A549 (cell line): ENCODE measurements around the gene CSTPP1. TPM values are rescaled to one million over a fixed set of nuclear protein-coding genes. Genes with fewer than 3 reads are reported as not detected.

ENCODE experiments used
- ATAC-seq, 2 experiments: fragments of 200-7000 bp in 1 of 2; fragments of >200 bp in 1 of 2; cut with Nextera tagmentation in 1 of 2; cut with Tn5 transposase in 1 of 2; 3 replicates each; pipeline versions ENCODE4 v1.8.0 to v1.9.1; 2018 to 2020; ENCODE audit warnings: mild to moderate bottlenecking in 1 of 2, moderate library complexity in 1 of 2
- CTCF ChIA-PET: fragments of 300-600 bp; sonication (Branson Sonifier 250); formaldehyde crosslinking; extraction: SDS; loops from one replicate; lab custom pipeline; 2021; ENCODE audit warnings: antibody characterized with exemption, inconsistent platforms; lab: Yijun Ruan, JAX
- POLR2A ChIA-PET: fragments of 350-600 bp; formaldehyde crosslinking; extraction: SDS; loops from one replicate; lab custom pipeline; 2021; ENCODE audit warnings: antibody characterized with exemption, inconsistent platforms; lab: Yijun Ruan, JAX
- DNase-seq, 2 experiments: peaks; one replicate each; pipeline versions ENCODE4 v3.0.0 to v3.0.0-alpha.2; 2011 to 2016; ENCODE audit warnings: low read depth in 1 of 2, low spot score in 1 of 2
- FAIRE-seq: peaks from 2 replicates; lab custom pipeline; 2011; peaks lifted over from hg19 to GRCh38; lab: Jason Lieb, UNC
- H3K27ac ChIP-seq, 2 experiments: fragments of >200 bp; sonication (Bioruptor Twin); formaldehyde crosslinking; 3 replicates each; pipeline ENCODE4 v1.5.1; 2016 to 2017
- H3K4me1 ChIP-seq: fragments of >200 bp; sonication (Bioruptor Twin); formaldehyde crosslinking; 3 replicates; pipeline ENCODE4 v1.6.1; 2016
- H3K4me2 ChIP-seq: fragments of >200 bp; sonication (Bioruptor Twin); formaldehyde crosslinking; 3 replicates; pipeline ENCODE4 v1.6.1; 2016
- H3K4me3 ChIP-seq: fragments of >200 bp; sonication (Bioruptor Twin); formaldehyde crosslinking; 3 replicates; pipeline ENCODE4 v1.5.1; 2016
- H3K9me3 ChIP-seq: fragments of >200 bp; sonication (Bioruptor Twin); formaldehyde crosslinking; 3 replicates; pipeline ENCODE4 v1.6.1; 2016
- BCL3 ChIP-seq: fragments of >200 bp; sonication (Bioruptor Twin); formaldehyde crosslinking; IDR thresholded peaks from 3 replicates; pipeline ENCODE4 v1.6.1; 2016
- CBX2 ChIP-seq: fragments of 200-600 bp; sonication (generic); IDR thresholded peaks from 2 replicates; pipeline ENCODE4 v1.6.1; 2016; ENCODE audit warnings: low read depth, mild to moderate bottlenecking, borderline replicate concordance
- CHD4 ChIP-seq: fragments of 200-600 bp; sonication (generic); IDR thresholded peaks from 2 replicates; pipeline ENCODE4 v1.6.1; 2016; ENCODE audit warnings: antibody characterized with exemption, mild to moderate bottlenecking, borderline replicate concordance
- EHF ChIP-seq: fragments of 250-450 bp; sonication (Bioruptor Pico); IDR thresholded peaks from 2 replicates; pipeline ENCODE4 v1.5.0; 2020; ENCODE audit warnings: mild to moderate bottlenecking
- ELK1 ChIP-seq: fragments of 150-350 bp; IDR thresholded peaks from 2 replicates; pipeline ENCODE4 v1.6.1; 2014; ENCODE audit warnings: low read depth, mild to moderate bottlenecking, low read length
- KDM1A ChIP-seq: fragments of 200-600 bp; sonication (generic); IDR thresholded peaks from 2 replicates; pipeline ENCODE4 v1.6.1; 2016; ENCODE audit warnings: low read depth, mild to moderate bottlenecking
- KDM5A ChIP-seq: fragments of 200-600 bp; sonication (generic); IDR thresholded peaks from 2 replicates; pipeline ENCODE4 v1.6.1; 2016; ENCODE audit warnings: antibody characterized with exemption, mild to moderate bottlenecking
- MAX ChIP-seq: IDR thresholded peaks from 2 replicates; pipeline ENCODE4 v1.6.1; 2012
- MYC ChIP-seq: IDR thresholded peaks from 2 replicates; pipeline ENCODE4 v1.6.1; 2012; ENCODE audit warnings: mild to moderate bottlenecking, inconsistent platforms, low read length, improper control_type of control experiment, borderline replicate concordance
- NFE2L2 ChIP-seq: fragments of 150-350 bp; conservative IDR thresholded peaks from 2 replicates; pipeline ENCODE4 v1.6.1; 2014; ENCODE audit warnings: low read length
- NR3C1 ChIP-seq: fragments of >200 bp; sonication (Bioruptor Twin); formaldehyde crosslinking; IDR thresholded peaks from 3 replicates; pipeline ENCODE4 v1.6.1; 2017
- RAD21 ChIP-seq, 2 experiments: fragments of >200 bp in 1 of 2; sonication (Bioruptor Twin) in 1 of 2; formaldehyde crosslinking in 1 of 2; IDR thresholded peaks in 1 of 2; conservative IDR thresholded peaks in 1 of 2; 2 replicates in 1 of 2; 3 replicates in 1 of 2; pipeline ENCODE4 v1.6.1; 2012 to 2018; ENCODE audit warnings: inconsistent platforms in 1 of 2
- SREBF2 ChIP-seq: fragments of 450-650 bp; IDR thresholded peaks from 2 replicates; pipeline ENCODE4 v1.6.1; 2014; ENCODE audit warnings: mild to moderate bottlenecking, moderate library complexity
- TFCP2L1 ChIP-seq: fragments of 250-450 bp; sonication (Bioruptor Pico); IDR thresholded peaks from 2 replicates; pipeline ENCODE4 v1.5.0; 2021; ENCODE audit warnings: mild to moderate bottlenecking
- ZFP36 ChIP-seq: fragments of 450-650 bp; IDR thresholded peaks from 2 replicates; pipeline ENCODE4 v1.6.1; 2014; ENCODE audit warnings: borderline replicate concordance; ENCODE audit not compliant: partially characterized antibody
- ZNF302 ChIP-seq: fragments of 250-450 bp; sonication (Bioruptor Pico); IDR thresholded peaks from 2 replicates; pipeline ENCODE4 v1.9.0; 2021; ENCODE audit warnings: inconsistent platforms, mild to moderate bottlenecking, moderate library complexity
- WGBS: methylation state at CpG from one replicate; pipeline ENCODE4 v1.1.6; 2017; ENCODE audit errors: missing lambda C conversion rate; 5-methylcytosine and 5-hydroxymethylcytosine counted together
- polyA plus RNA-seq, 4 experiments: library from polyadenylated mRNA; depleted of rRNA in 3 of 4; stranded (reverse); fragments of >200 nt; fragmentation: RNase III in 1 of 4; extraction: RNeasy Plus Mini Kit Qiagen cat#74134 plus additional on column Dnase treatment in 1 of 4; gene quantifications; 2 replicates in 3 of 4; 3 replicates in 1 of 4; pipeline ENCODE4 v1.2.3, GENCODE V29; 2011 to 2017
- TF ChIP-seq, protein P1 (sequence below): IDR thresholded peaks from 2 replicates; pipeline ENCODE4 v1.6.1; 2012; ENCODE audit warnings: low read depth, borderline replicate concordance
- TF ChIP-seq, protein P2 (sequence below): fragments of 200-600 bp; sonication (generic); IDR thresholded peaks from 2 replicates; pipeline ENCODE4 v1.6.1; 2016; ENCODE audit warnings: antibody characterized with exemption, mild to moderate bottlenecking, moderate library complexity
- TF ChIP-seq, protein P3 (sequence below): IDR thresholded peaks from 2 replicates; pipeline ENCODE4 v1.6.1; 2012

The CSTPP1 gene
- polyA plus RNA-seq, 2 of the 4 experiments (the other 2 are of a cell fraction), result 31.5 to 34.5 TPM

DNA sequence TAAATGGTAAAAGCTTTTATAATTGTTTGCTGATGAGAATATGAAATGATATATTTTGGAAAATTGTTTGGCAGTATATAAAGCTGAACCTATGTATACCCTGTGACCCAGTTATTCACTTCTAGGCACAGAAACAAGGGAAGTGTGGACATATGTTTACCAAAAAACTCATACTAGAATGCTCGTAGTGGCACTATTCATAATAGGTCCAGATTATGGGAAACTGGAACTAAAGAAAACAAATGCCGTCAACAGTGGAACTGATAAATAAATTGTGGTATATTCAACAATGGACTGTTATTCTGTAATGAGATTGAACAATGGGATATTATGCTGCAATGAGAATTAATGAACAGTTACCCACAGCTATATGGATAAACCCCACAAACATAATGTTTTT is 32.8 kb downstream of the CSTPP1 start:
- no peak overlapping the region for H3K4me3 ChIP-seq
- peaks cover 3% of the 10 kb centered on the region; the same call in 1 of the 3 replicates for H3K4me1 ChIP-seq
- POLR2A ChIA-PET, result no interaction called here
- no peak for TF ChIP-seq KDM1A
- TF ChIP-seq, protein P1, sequence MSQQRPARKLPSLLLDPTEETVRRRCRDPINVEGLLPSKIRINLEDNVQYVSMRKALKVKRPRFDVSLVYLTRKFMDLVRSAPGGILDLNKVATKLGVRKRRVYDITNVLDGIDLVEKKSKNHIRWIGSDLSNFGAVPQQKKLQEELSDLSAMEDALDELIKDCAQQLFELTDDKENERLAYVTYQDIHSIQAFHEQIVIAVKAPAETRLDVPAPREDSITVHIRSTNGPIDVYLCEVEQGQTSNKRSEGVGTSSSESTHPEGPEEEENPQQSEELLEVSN, result no peak
- TF ChIP-seq, protein P2, sequence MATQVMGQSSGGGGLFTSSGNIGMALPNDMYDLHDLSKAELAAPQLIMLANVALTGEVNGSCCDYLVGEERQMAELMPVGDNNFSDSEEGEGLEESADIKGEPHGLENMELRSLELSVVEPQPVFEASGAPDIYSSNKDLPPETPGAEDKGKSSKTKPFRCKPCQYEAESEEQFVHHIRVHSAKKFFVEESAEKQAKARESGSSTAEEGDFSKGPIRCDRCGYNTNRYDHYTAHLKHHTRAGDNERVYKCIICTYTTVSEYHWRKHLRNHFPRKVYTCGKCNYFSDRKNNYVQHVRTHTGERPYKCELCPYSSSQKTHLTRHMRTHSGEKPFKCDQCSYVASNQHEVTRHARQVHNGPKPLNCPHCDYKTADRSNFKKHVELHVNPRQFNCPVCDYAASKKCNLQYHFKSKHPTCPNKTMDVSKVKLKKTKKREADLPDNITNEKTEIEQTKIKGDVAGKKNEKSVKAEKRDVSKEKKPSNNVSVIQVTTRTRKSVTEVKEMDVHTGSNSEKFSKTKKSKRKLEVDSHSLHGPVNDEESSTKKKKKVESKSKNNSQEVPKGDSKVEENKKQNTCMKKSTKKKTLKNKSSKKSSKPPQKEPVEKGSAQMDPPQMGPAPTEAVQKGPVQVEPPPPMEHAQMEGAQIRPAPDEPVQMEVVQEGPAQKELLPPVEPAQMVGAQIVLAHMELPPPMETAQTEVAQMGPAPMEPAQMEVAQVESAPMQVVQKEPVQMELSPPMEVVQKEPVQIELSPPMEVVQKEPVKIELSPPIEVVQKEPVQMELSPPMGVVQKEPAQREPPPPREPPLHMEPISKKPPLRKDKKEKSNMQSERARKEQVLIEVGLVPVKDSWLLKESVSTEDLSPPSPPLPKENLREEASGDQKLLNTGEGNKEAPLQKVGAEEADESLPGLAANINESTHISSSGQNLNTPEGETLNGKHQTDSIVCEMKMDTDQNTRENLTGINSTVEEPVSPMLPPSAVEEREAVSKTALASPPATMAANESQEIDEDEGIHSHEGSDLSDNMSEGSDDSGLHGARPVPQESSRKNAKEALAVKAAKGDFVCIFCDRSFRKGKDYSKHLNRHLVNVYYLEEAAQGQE, result no peak
- TF ChIP-seq ZFP36, result no peak
- TF ChIP-seq MAX, result no peak
- no peak for TF ChIP-seq TFCP2L1 (CRISPR knock-in tag)
- no peak for TF ChIP-seq ELK1
- TF ChIP-seq BCL3, result no peak
- no peak for TF ChIP-seq MYC
- TF ChIP-seq NFE2L2, result no peak
- no peak for TF ChIP-seq ZNF302 (CRISPR knock-in tag)
- no peak for TF ChIP-seq EHF (CRISPR knock-in tag)
- no peak for TF ChIP-seq KDM5A
- TF ChIP-seq RAD21 (conservative IDR thresholded peaks at IDR 0.05 in 1 of 2, IDR thresholded peaks at IDR 0.05 in 1 of 2), result no peak
- no peak for TF ChIP-seq NR3C1
- TF ChIP-seq, protein P3, sequence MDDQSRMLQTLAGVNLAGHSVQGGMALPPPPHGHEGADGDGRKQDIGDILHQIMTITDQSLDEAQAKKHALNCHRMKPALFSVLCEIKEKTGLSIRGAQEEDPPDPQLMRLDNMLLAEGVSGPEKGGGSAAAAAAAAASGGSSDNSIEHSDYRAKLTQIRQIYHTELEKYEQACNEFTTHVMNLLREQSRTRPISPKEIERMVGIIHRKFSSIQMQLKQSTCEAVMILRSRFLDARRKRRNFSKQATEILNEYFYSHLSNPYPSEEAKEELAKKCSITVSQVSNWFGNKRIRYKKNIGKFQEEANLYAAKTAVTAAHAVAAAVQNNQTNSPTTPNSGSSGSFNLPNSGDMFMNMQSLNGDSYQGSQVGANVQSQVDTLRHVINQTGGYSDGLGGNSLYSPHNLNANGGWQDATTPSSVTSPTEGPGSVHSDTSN, result no peak
- TF ChIP-seq CBX2, result no peak
- no peak for TF ChIP-seq CHD4
- TF ChIP-seq SREBF2, result no peak
- H3K4me2 ChIP-seq, result no peak overlapping the region
- ATAC-seq, result no peak
- no peak for DNase-seq
- FAIRE-seq, result no peak
- H3K27ac ChIP-seq, result no peak overlapping the region
- no peaks in the 10 kb centered on the region for H3K9me3 ChIP-seq
- CTCF ChIA-PET, result no interaction called here
- 97% methylated on average over 2 of the region's 2 CpGs for WGBS
